HG02885 (cell line): Measurements from ENCODE around the gene ERC2.
"Not testable (repeated sequence)": the region's sequence is repeated elsewhere in the genome, so short reads cannot be mapped to it uniquely, and the experiment has no call there.

Source experiments
- ATAC-seq: cut with Tn5 transposase; IDR thresholded peaks from one replicate; pipeline ENCODE4 v1.9.1; 2021; ENCODE audit warnings: mild to moderate bottlenecking; ENCODE audit not compliant: unreplicated experiment, poor library complexity

ERC2 gene

DNA sequence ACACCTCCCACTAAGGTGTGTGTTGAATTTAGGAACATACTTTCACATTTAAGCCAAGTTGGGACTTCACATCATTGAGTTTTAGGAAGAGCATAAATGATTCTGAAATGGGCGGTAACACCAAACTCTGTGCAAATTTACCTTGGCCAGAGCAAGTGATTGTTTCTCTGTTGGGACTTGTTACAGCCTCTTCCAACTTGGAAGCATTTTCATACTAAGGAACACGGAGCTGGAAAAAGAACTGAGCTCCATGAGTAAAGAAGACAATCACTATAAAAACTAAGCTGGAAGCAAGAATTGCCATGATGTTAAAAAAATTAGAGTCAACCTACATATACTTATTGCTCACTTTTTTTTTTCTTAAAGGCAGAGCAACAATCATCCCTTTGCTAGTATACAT, 371.3 kb downstream of the ERC2 start:
- no peak for ATAC-seq

DNA sequence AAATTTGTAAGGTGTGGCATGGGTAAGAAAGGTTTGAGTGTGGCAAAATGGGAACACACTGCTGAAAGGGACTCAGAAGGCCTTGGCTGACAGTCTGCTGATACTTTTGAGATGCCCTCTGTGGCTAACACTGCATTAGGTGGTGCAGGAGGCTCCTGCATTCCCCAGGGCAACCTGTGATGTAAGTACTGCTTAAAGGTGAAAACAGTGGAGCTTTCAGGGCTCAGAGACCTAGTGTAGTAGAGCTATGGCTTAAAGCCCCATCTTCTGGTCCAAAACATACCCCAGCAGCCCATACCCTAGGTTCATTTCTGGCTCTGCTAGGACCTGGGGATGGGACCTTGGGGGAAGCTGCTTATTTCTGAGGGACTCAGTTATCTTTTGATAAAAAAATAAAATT, 374.1 kb downstream of the ERC2 start:
- no peak for ATAC-seq

DNA sequence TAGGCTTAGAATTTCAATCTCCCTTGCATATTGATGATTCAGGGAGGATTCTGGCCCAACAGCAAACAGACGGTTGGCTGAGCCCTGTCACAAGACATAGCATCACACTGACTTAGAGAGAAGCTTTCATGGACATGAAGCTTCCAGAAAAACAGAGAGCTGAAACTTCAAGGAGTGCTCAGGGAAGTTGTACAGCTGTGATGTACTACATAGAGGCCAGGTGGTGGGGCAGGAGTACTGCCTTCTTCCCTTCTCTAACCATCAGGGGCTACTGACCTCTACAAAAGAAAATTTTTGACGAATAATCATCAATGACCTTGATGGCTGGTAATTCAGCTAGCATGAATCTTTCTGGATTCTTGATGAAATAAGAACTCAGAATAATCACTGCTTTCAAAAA, 378.5 kb downstream of the ERC2 start:
- no peak for ATAC-seq

DNA sequence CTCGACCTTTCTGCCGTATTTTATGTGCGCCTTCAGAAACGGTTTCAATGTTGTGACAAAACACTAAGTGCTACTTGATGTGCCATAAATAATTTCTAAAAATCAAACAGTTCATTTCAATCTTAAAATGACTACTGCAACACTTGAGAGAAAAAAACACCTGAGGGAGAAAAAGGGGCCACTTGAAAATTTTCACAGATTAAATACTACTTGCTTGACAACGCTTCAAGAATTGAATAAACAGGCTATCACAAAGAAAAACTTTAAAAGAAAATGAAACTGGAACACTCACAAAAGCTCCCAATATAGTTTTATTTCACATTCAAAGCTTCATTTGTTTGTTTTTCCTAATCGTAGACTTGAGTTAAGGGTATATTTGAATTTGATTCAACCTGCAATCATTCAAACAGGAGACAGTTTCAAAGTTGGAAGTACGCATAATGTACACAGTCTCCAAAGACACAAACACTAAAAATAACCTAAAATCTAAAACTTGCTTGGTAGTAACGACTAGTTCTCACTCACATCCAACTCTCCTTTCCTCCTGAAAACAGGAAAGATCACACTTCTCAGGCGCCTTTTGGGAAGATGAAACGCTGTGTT, 380.7 kb downstream of the ERC2 start:
- no peak for ATAC-seq

DNA sequence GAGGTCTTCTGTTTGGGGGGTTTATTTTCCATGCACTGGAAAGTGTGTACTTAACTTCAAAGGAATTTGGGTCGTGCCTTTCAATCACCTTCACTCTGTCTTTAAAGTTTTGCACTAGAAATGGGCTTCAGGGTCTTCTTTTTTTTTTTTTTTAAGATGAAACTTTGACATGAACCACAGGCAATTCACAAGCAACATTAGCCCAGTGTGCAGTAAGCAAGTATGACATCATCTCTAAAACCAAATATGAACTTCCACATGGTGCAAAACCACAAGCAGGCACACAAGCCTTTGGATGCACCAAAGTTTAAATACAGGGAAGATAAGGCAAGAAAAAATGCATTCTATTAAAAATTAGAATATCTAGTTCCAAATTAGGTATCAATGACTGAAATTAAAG, 381.9 kb downstream of the ERC2 start:
- ATAC-seq = no peak

DNA sequence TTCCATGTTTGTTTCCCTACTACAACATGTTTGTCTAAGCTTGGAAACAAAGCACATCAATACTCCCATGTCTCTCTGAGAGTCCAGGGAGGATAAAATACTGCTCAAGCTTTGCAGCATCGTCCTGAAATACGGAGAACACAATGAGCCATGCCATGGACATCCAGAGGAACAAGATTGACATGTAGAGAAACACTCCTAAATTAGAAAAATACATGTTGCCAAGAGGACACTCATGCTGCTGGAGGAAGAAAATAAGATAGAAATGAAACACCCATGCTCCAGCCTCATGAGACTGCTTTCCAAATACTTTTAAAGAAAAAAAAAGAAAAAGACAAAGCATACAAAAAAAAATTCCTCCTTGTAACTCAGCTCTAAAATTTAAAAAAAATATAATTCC, 387.0 kb downstream of the ERC2 start:
- no peak for ATAC-seq

DNA sequence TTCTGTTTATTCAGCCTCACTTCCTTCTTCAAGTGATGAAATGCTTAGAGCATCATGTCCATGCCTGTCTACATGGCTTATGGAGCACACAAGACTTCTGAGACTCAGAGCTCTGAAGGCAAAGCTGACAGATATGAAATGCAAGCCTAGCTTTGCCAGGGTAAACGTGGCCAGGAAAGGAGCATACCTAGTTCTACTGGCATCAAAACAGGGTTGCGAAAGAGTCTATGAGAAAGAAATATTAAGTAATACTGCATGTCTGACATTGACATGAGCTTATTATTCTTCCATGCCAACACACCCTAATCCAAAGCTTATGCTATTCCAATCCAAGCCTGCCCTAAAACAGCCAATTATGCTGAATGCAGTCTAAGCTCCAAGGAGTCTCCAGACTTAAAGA, 391.5 kb downstream of the ERC2 start:
- no peak for ATAC-seq

DNA sequence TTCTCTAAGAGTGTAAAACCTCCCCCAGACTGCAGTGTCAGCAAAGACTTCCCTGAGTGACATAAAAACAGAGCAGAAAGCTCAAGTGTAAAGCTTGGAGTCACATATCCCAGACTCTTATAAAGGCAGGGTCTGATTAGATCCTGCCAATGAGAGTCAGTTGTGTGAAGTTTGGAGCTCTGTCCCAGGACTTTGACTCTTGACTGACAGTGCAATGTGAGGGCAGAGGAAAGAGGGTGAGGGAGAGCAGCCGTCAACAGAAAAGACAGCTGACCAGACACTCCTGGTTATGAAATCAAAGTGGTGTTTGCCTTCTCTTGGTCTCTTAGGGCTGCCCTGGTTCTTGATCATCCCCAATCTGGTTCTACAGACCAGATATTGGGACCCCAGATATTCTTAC, 393.2 kb downstream of the ERC2 start:
- ATAC-seq = no peak

DNA sequence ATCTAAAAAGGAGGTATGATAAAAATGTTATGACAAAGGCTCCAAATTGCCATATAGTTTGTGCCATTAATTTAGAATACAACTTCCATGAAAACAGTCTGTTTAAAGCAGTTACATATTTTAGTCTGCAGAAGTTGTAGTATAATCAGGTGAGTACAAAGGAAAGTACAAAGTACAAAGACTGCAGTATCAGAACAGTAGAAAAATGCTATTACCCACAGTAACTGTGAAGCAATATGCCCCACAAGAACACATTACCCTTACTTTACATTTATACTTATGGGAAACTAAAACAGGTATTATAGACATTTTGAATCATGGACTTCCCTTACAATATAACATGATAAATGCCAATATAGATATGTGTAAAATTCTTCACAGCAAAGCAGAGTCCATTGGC, 398.5 kb downstream of the ERC2 start:
- no peak for ATAC-seq

DNA sequence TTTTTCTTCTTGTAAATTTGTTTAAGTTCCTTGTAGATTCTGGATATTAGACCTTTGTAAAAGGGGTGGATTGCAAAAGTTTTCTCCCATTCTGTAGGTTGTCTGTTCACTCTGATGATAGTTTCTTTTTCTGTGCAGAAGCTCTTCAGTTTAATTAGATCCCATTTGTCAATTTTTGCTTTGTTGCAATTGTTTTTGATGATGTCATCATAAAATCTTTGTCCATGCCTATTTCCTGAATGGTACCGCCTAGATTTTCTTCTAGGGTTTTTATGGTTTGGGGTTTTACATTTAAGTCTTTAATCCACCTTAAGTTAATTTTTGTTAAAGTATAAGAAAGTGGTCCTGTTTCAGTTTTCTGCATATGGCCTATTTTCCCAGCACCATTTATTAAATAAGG, 401.9 kb downstream of the ERC2 start:
- ATAC-seq = not testable (repeated sequence)

DNA sequence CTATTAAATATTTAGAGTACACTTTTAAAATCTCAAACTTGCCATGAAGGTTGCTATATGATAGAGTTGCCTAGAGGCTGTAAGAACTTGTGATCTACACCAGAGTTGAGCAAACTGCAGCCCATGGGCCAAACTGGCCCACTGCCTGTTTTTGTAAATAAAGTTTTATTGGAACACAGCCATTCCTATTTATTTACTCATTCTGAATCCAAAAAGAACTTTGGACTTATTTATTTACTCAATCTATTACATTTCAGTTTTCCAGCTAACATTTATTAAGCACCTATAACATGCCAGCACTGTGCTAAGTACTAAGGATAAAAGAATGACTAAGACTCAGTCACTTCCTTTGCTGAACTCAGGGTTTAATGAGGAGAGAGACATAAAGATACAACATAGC, 403.6 kb downstream of the ERC2 start:
- no peak for ATAC-seq

DNA sequence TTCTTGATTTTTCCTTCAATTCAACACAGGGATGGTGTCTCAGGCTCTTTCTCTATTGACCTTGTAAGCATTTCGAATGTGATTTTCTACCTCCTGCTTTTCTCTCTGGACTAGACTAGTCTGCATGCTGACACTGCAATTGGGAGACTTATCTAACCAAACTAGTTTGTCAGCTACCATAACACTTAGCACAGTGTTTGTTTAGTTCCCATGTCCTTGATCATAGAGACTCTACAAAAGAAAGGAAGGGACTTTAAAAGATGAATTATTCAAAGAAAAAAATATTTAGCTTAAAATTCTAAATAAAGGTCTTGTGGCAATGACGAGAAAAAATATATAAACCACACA, 407.0 kb downstream of the ERC2 start:
- no peak for ATAC-seq

DNA sequence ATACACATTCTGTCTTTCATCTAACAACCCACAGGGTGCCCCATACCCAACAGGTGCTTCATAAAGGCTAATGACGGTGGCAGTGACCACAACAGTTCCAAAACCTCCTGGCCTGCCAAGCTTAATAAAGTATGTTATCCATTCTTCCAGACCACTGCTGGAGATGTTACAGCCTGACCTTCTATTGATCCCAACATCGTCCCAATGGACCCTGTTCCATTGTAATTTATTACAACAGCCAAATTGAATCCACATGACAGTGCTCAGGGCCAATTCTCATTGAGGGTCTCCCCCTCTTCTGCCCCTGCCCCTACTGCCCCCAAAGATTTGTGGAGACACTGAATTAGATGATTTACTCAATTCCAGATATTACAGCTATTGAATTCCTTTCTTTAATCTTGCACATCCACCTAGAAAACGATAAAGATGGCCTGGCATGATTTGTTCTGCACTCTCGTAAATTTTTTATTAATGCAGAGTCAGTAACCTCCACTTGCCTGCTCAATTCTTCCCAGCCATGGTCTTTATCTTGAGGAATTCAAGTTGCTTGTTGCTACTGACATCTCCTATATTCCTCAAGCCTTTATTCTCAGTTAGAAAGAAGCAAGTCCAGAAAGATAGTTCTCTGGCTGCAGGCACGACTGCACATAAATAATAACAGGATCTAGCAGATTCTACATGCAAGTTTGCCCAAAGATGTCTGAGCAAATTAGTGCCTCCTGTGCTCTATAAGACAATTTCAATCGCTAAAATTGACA, 407.6 kb downstream of the ERC2 start:
- ATAC-seq = no peak

DNA sequence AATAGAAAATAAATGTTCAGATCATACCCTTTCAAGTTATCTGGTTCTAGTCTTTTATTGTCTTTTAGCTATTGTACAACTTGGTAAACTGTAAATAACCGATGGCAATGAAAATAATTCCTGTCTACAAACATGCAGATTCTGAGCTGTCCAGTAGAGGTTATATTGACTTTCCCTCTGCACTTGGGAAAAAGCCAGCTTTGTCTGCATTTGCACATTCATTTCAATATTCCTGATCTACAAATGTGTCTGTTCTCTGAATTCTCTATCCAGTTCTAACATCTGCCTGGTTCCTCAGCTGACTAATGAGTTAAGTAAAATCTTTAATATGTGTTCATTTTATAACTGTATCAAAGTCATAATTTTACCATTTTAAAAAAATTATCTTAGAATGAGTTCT, 408.5 kb downstream of the ERC2 start:
- no peak for ATAC-seq

DNA sequence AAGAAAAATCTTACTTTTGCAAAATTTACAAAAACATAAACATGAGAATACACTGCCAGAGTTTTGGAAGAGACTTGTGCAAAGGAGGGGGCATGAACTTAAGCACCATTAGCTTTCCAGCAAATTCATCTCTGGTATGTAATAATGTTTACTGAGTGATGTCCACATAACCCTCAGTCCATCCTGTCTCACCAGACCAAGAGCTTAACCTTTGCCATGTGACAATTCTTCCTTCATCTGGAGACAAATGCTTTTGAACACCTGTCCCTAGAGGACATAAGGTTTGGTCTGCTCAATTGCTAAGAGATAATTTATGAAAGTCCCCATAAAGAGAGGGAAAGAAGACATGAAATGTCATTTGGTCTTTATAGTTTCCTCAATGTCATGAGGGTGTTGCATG, 412.3 kb downstream of the ERC2 start:
- ATAC-seq = no peak

DNA sequence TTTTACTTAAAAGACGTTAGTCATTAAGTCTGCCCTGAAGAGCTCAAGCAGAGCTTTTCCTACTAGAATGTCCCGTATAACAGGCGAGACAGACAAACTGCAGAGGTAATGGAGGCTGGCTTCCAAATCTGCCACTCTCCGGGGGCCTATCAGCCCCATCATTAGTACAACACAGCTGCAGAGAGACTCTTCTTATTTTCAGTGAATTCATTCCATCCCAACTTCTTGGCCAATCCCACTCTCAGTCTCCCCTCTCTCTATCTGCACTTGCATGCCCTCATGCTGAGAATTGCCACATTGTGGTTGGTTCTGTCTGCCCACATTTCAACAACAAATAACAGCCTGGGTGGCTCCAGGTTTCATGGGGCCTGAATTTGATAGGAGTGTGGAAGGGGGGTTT, 412.7 kb downstream of the ERC2 start:
- no peak for ATAC-seq

DNA sequence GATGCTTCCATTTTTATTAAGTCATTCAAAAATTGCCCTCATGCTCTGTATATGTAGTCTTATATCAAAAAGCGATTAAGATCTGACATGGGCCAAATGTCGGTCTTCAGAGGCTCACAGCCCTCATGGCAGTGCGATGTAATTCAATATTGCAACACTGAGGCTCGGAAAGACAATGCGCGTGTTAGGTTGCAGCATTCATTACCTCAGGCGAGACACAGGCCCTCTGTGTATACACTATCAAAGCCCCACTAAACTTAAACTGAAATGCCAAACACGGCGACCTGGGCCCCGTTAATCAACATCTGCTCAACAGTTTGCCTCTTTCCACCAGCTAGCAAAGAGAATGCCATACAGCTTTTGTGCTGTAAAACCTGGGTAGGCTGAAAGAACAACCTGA, 413.4 kb downstream of the ERC2 start:
- ATAC-seq = no peak

DNA sequence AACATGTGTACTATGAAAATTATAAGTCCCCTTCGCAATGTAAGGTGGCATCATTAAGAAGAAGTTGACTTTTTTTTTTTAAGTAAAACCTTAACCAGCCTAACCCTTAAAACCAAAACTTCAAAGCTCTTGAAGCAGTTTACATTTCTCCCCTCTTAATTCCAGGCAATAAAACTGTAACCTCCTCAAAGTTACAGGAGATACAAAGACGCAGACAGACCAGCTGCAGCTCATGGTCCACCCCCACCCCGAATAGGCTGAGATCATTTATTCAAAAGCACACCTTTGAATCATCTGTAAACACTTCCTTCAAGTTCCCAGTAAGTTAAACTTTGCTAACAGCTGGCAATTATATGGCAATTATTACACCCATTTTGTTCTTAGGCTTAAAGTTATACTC, 414.5 kb downstream of the ERC2 start:
- no peak for ATAC-seq

DNA sequence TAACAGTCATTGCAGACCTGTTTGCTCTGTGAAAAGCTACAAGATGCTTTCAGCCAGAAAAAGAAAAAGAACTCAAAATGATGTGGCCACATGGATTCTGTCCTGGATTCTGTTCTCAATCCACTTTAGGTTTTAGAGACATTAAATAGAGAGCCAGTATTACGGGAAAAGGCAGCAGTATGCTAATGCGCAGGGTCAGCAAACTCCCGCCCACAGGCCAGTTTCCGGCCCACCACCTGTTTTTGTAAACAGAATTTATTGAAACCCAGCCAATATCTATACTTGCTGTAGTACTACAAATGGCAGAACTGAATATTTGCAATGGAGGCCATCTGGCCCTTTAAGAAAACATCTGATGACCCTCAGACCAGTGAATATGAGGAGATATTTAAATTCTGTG, 416.1 kb downstream of the ERC2 start:
- ATAC-seq = no peak

DNA sequence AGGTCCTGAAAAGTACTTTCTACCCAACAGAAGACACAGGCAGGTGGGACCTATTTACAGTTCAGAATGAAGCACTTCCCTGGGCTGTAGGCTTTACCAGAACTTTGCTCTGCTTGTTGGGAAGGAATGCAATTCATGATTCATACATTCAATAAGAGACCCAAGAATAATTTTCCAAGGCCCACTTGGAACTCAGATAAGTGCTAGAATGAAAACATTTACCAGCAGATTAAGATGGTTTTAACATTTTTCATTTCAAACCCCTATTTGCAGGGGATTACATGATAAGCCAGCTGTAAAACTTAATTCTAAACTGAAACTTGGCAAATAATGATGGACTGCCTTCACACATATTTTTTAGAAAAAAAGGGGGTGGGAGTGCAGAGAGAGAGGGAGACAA, 417.2 kb downstream of the ERC2 start:
- ATAC-seq = no peak

DNA sequence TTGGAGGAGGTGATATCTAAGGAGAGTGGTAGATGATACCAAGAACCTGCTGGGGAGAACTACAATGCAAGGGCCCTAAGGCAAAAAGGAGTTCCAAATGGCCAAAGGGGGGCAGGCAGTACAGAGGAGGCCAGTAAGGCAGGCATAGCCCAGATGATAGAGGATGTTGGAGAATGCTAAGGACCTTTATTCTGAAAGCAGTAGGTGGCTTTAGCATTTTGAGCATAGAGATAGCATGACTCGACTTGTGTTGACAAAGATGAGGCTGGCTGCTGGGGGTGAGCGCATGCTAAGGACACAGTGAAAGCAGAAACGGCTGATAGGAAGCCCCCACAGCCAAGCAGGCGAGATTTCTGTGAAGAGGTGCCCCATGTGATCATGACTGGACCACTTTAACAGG, 419.3 kb downstream of the ERC2 start:
- no peak for ATAC-seq

DNA sequence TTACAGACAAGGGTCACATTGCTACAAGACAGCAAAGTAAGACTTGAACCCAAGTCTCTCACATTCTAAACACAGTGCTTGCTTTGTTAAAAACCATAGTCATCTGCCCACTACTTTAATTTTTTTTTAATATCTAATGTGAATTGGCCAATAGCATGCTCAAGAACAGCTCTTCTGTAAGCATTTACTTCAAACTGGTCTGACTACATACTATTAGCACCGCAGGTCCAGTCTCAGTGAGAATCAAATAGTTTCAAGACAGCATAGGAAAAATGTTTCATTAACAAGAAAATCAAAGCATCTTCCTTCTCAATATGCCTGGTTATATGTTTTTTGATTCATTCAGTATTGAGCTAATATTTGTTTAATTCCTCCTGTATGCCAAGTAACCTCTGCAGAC, 419.9 kb downstream of the ERC2 start:
- ATAC-seq = no peak
